ENCODE results near the gene ARF3. TPM values are rescaled to one million over a fixed set of nuclear protein-coding genes. Genes with fewer than 3 reads are reported as not detected.
"Not testable (repeated sequence)": the region's sequence is repeated elsewhere in the genome, so short reads cannot be mapped to it uniquely, and the experiment has no call there.

Gene ARF3
- total RNA-seq, 1 donor from 2014 or later = 47.4 TPM

GRCh38 chr12:48933664-48934311 lies 23.5 kb downstream of the ARF3 start:
- ATAC-seq = no peak
- no peak for DNase-seq (ENCODE audit: low spot score)

DNA sequence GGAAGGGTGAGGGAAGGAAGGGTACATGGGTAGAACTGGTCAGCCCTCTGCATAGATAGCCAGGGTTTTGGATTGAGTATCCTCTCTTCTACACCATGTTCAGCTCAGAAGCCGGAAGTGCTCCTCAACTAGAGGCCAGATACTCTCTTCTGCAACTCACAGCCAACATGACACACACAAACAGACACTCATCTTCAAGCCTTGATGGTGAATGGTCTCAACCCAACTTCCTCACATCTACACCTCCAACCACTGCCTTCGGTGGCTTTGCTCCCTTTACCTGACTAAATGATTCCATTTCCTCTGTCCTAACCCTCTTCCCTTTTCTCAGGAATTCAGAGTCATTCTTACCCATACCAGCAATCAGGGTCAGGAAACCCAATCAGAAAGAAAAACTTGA lies 24.4 kb downstream of the ARF3 start:
- ATAC-seq = no peak
- no peak for DNase-seq (ENCODE audit: low spot score)

DNA sequence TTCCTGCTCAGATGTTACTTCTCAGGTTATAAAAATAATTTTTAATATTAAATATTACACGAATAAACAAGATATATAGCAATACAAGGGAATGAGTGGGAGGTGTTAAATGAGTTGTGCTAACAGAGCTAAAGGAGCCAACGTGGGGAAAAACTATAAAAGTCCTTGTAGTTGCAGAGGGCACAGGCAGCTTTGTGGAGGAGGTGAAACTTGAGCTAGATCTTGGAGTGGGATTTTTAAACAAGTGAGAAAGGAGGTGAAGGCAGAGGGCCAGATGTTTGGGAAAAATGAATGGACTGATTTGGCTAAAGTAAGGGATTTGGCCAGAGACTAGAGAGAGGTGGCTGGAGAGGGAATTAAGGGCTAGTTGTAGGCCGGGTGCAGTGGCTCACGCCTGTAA lies 26.8 kb downstream of the ARF3 start:
- no peak for ATAC-seq

DNA sequence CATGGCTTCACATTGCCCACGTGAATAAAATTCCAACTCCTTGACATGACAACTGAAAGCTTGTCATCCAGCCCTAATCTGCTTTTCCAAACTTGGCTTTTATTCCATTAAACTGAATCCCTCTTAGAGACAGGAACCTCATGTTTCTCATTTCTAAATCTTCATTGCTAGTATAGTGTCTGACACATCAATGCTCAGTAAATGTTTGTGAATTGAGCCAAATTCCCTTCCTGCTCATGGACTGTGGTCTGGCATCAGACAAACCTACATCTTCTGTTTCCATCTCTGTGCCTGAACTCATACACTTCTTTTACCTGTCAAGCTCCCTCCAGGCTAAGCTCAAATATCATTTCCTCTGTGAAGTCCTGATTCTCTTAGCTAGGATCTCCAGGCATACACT lies 27.7 kb downstream of the ARF3 start:
- DNase-seq (ENCODE audit: low spot score) = no peak

More for the DNA sequence above, 26.8 kb downstream of the ARF3 start:
- DNase-seq (ENCODE audit: low spot score) = no peak

DNA sequence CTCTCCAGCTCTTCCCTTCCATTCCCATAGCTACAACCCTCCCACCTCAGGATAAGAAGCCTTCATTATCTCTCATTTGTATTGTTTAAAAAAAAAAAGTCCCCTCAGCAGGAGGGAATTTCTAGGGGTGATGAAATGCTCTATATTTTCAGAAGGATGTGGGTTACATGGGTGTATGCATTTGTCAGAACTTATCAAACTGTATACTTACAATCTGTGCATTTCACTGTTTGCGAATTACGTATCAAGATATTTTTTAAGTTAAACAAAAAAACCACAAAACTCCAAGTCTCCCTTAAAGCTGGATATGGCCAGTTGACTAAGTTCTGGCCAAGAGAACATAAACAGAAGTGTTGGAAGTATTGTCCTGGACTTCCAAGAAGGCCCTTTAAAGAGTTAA lies 30.0 kb downstream of the ARF3 start:
- DNase-seq (ENCODE audit: low spot score) (no peak), ATAC-seq (no peak)

More for the DNA sequence above, 27.7 kb downstream of the ARF3 start:
- no peak for ATAC-seq

DNA sequence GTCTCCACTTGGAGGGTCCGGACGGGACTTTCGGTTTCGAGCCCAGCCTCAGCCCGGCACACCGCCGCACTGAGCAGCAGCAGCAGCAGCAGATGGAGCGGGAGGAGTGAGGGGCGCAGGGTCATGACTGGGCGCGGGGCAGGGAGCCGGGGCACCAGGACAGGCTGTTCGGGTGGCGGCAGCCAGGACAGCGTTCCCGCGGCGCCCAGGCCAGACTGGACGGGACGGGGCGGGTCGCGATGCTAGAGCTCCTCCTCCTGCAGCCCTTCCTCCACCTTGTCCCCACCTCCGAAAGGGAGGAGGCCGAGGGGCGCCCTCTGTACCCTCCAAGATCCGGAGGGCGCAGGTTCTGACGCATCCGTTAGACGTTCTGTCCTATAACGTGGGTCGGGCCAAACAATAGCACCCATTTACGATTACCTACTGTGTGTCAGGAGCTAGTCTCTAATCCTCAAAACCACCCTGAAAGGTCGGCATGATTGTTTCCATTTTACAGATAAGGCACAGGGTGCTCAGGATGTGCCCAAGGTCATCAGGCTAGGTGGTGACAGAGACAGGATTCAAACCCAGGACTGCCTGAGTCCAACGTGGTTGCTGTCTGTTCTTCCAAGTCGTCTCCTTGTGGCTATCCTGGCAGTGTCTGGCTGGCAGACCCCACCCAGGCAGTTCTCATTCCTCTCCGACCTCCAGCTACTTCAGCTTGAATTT lies 31.8 kb downstream of the ARF3 start, which contains the start of gene FKBP11:
FKBP11 (minus strand) TSS at position 189 of the 708 bp plus-strand sequence; CDS start at position 125, 64 bp downstream.
- ATAC-seq (peak; percentile 97), DNase-seq (ENCODE audit: low spot score) (peak; percentile 72)

DNA sequence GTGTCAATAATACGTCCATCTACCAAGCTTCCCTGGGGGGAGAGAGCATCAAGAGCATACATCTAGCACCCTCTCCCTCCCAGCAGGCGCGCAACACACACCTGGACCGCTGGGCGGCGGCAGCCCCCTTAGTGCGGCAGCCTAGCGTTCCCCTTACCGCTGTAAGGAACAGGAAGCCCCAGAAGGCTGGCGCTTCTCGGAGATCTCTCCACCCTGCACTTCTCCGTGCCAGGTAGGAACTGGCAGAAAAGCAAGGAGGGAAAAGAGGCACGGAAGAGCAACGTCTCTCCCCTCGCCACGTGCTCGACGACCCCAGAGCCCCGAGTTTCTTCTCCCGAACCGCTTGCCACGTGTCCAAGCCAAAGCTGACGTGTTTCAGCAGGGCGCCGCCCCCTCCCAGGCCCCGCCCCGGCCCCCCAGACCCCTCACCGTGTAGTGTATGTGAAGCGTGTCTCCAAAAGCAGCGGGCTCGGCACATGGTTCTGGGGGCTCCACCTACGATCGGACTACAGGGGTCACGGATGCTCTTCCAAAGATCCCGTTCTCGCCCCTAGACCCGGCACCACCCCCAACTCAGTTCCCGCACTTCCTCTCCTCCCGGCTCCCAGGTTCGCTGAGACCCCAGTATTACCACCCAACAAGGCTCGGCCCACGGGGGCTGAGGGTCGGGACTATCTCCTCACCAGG lies 32.5 kb downstream of the ARF3 start:
- DNase-seq (ENCODE audit: low spot score) = peak; percentile 48
- peak; percentile 67 for ATAC-seq

GRCh38 chr12:48923117-48923516 lies 34.2 kb downstream of the ARF3 start:
- DNase-seq (ENCODE audit: low spot score) (no peak), ATAC-seq (no peak)

- no peak for ATAC-seq
- no peak for DNase-seq (ENCODE audit: low spot score)
These were observed 39.3 kb downstream of the ARF3 start for GRCh38 chr12:48917857-48918537.

- no peak for ATAC-seq
- no peak for DNase-seq (ENCODE audit: low spot score)
These were observed 47.1 kb downstream of the ARF3 start for GRCh38 chr12:48910196-48910595.

GRCh38 chr12:48909698-48910097 lies 47.6 kb downstream of the ARF3 start:
- not testable (repeated sequence) for ATAC-seq; DNase-seq (ENCODE audit: low spot score)

- ATAC-seq = peak; percentile 26
- DNase-seq (ENCODE audit: low spot score) = no peak
These were observed 50.0 kb downstream of the ARF3 start for GRCh38 chr12:48907245-48907644.

- ATAC-seq (peak; percentile 91), DNase-seq (ENCODE audit: low spot score) (peak; percentile 65)
These were observed 53.3 kb downstream of the ARF3 start for GRCh38 chr12:48903982-48904411.

DNA sequence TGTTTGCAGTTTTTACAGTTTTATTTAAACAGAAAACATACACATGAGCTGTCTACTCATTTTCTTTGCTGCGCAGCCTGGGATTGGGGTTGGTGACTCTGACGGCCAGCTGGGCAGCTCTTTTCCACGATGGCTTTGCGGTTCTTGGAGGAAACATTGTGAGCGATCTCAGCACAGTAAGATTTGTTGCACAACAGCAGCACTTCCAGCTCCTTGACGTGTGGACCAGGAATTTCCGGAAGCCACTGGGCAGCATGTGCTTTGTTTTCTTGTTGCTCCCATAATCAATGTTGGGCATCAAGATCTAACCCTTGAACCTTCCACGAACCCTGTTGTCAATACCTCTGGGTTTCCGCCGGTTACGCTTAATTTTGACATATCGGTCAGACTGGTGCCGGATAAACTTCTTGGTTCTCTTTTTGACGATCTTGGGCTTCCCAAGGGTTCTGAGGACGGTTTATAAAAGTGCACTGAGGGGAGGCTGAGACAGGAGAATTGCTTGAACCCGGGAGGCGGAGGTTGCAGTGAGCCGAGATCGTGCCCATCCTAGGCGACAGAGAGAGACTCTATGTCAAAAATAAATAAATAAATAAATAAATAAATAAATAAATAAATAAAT lies 53.8 kb downstream of the ARF3 start:
- ATAC-seq (no peak), DNase-seq (ENCODE audit: low spot score) (no peak)

DNA sequence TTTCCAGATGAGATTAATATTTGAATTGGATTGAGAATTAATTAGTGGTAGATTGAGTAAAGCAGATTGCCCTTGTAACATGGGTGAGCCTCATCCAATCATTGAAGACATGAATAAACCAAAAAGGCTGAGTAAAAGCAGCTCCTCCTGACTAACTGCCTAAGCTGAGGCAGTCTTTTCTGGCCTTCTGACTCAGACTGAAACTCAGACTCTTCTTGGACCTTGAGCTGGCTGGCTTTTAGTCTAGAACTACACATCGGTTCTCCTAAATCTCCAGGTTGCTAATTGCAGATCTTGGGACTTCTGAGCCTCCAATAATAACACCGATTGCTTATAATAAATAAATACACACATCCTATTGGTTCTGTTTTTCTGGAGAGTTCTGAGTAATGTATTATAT lies 56.0 kb downstream of the ARF3 start:
- DNase-seq (ENCODE audit: low spot score) (no peak), ATAC-seq (no peak)

DNA sequence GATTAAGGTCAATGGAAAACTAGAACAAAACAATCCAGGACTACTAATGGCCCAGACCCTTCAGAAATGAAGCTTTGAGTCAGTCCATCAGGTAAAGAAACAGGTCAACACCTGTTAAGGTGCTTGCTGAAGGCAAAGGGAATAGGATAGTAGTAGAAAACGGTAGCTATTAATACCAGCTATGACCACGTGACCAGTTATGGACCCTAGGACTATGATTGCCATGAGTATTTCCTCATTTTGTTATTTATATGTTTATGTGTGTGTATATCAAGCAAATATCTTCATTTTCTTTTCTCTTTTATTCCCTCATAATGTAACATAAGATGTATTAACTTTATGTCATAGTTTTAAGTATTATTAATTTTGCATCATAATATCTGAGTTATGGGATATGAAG lies 57.6 kb downstream of the ARF3 start:
- DNase-seq (ENCODE audit: low spot score) = no peak
- no peak for ATAC-seq

DNA sequence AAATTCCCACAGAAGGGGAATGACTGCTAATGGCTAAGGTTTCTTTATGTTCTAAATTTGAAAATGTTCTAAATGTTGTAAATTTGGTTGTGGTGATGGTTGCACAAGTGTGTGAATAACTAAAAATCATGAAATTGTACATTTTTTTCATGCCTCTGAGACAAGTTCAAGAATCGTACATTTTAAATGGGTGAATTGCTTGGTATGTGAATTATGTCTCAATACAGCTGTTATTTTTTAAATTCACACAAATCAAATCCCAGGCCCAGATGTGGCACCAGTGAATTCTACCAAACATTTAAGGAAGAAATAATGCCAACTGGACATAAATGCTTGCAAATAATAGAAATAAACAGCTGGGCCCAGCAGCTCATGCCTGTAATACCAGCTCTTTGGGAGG lies 63.0 kb downstream of the ARF3 start:
- ATAC-seq (no peak), DNase-seq (ENCODE audit: low spot score) (no peak)

- ATAC-seq (peak; percentile 99), DNase-seq (ENCODE audit: low spot score) (peak; percentile 84)
These were observed 66.4 kb downstream of the ARF3 start for GRCh38 chr12:48890657-48891418.

GRCh38 chr12:48889679-48890078 lies 67.6 kb downstream of the ARF3 start:
- ATAC-seq (no peak), DNase-seq (ENCODE audit: low spot score) (no peak)

Measured in left lobe of liver (tissue), 2 donors.